Measurements from ENCODE around the gene TP53INP2.

DNA sequence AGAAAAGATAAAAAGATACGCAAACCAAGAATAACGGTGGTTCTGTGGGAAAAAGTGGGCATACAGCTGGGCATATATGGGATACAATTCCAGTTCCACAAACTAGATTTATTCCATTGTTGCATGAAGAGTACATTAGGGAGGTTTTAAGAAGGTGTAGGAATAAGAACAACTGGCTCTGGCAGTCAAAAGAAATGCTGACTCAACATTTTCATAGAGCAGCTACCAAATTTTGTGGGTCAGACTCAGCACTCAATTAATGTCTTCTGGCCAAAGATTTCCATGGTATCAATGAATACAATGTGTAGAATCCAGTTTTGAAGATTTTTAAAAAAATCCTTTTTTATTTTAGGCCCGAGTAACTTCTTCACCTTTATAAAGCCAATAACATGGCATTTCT is 40.2 kb downstream of the TP53INP2 start:
- TF ChIP-seq EZH2 (IDR thresholded peaks at IDR 0.05) = no peak
- no peak for TF ChIP-seq POLR2AphosphoS5 (IDR thresholded peaks at IDR 0.05; ENCODE audit: borderline replicate concordance, low read depth, low read length)
